Measurements from ENCODE around the gene ADCY4.
A peak's percentile ranks its signal among the peaks of the same experiment; 100 is the strongest.

Gene ADCY4

GRCh38 chr14:24273422-24273998 lies 61.4 kb downstream of the ADCY4 start:
- H3K4me3 ChIP-seq (ENCODE audit: low read length): no peak overlapping the region
- no peaks in the 10 kb centered on the region for H3K36me3 ChIP-seq (ENCODE audit: control insufficient read depth, low read depth, low read length)
- H3K4me1 ChIP-seq (ENCODE audit: control insufficient read depth, low read depth, low read length): no peaks in the 10 kb centered on the region
- H3K27ac ChIP-seq (ENCODE audit: low read length): no peak overlapping the region
- no peaks in the 10 kb centered on the region for H3K27me3 ChIP-seq (ENCODE audit: control insufficient read depth, insufficient read depth, low read length)
- no peaks in the 10 kb centered on the region for H3K9me3 ChIP-seq (ENCODE audit: control insufficient read depth, low read depth, low read length)
- H3K9ac ChIP-seq (ENCODE audit: low read length): no peak overlapping the region

DNA sequence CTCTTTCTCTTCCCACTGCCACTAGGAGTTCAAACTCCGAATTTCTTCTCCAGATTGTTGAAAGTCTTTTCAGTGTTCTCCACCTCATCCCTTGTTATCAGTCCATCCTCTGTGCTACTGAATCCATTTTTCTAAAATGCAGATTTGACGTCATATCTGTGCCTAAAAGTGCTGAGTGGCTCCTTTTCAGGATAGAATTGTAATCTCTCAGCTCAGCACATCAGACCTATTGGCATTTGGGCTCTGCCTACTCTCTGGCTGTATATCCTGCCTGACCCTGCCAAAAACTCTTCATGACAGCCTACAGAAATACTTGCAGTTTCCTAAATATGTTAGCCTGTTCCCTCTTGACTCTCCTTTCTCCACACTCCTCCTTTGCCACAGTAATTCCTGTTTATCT lies 62.4 kb downstream of the ADCY4 start:
- Histone ChIP-seq H3K27ac (ENCODE audit: low read length) (no peak overlapping the region), H3K4me3 (ENCODE audit: low read length) (no peak overlapping the region), H3K27me3 (ENCODE audit: control insufficient read depth, insufficient read depth, low read length) (no peaks in the 10 kb centered on the region), H3K9me3 (ENCODE audit: control insufficient read depth, low read depth, low read length) (no peaks in the 10 kb centered on the region), H3K9ac (ENCODE audit: low read length) (no peak overlapping the region), H3K36me3 (ENCODE audit: control insufficient read depth, low read depth, low read length) (no peaks in the 10 kb centered on the region), H3K4me1 (ENCODE audit: control insufficient read depth, low read depth, low read length) (no peaks in the 10 kb centered on the region)

DNA sequence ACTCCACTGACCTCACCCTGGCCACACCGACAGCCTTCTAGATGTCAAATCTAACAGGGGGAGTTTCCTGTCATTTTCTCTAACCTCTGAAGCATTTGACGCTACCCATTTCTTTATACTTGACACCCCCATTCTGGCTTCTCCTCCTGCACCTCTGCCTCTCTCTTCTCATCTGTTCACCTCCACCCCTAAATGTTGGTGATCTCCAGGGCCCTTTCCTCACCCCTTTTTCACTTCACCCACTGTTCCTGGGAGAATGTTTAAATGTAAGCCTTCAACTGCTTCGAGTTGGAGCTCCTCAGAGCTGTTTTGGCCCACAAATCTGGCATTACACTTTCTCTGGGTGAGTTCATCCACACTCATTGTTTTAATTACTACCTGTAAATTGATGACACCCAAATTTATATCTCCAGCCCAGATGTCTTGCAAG lies 63.0 kb downstream of the ADCY4 start:
- peaks cover 4% of the 10 kb centered on the region for H3K36me3 ChIP-seq (ENCODE audit: control insufficient read depth, low read depth, low read length)
- peak overlapping the region; percentile 95 for H3K9ac ChIP-seq (ENCODE audit: low read length)
- no peaks in the 10 kb centered on the region for H3K27me3 ChIP-seq (ENCODE audit: control insufficient read depth, insufficient read depth, low read length)
- H3K27ac ChIP-seq (ENCODE audit: low read length): no peak overlapping the region
- peak overlapping the region; percentile 95 for H3K4me3 ChIP-seq (ENCODE audit: low read length)
- no peaks in the 10 kb centered on the region for H3K9me3 ChIP-seq (ENCODE audit: control insufficient read depth, low read depth, low read length)
- H3K4me1 ChIP-seq (ENCODE audit: control insufficient read depth, low read depth, low read length): no peaks in the 10 kb centered on the region

DNA sequence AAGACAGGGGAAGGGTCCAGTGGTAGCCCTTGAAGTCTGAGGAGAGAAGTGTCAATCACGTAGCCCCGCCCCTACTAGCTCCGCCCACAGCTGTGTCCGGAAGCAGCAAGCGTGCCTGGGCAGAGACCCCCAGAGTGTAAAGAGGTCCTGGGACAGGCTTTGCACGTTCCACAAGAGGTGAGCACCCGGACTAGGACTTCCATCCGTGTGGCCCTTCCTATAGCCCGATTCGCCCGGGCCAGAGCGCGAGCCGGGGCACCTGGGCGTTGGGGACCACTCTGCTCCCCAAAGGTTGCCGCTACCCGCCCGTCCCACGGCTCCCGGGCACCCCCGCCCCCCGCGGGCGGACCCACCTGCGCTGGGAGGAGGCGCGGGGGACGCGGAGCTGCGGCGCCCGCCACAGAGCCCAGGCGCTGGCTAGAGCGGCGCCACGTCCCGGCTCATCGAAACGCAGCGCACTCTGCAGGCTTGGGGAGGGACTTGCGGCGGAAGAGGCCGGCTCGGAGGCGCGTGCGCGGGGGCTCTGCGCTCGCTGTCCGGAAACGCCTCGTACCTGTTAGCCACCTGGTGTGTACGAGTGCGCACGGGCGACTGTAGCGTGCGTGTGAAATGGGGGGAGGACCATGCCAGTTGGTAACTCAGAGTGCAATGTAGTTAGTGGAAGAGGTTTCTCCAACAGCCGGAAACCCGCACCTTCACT lies 63.6 kb downstream of the ADCY4 start, which contains the start of gene RABGGTA:
TSS of gene RABGGTA (minus strand) at position 464 of the 700 bp plus-strand sequence. CDS start 482 bp downstream, outside the sequence.
- no peaks in the 10 kb centered on the region for H3K27me3 ChIP-seq (ENCODE audit: control insufficient read depth, insufficient read depth, low read length)
- H3K4me3 ChIP-seq (ENCODE audit: low read length): peak within 1 kb of the TSS; percentile 95
- H3K36me3 ChIP-seq (ENCODE audit: control insufficient read depth, low read depth, low read length): peaks cover 9% of the 10 kb centered on the region
- peak within 1 kb of the TSS; percentile 89 for H3K27ac ChIP-seq (ENCODE audit: low read length)
- H3K4me1 ChIP-seq (ENCODE audit: control insufficient read depth, low read depth, low read length): no peaks in the 10 kb centered on the region
- no peaks in the 10 kb centered on the region for H3K9me3 ChIP-seq (ENCODE audit: control insufficient read depth, low read depth, low read length)
- peak within 1 kb of the TSS; percentile 95 for H3K9ac ChIP-seq (ENCODE audit: low read length)

- no peaks in the 10 kb centered on the region for H3K4me1 ChIP-seq (ENCODE audit: control insufficient read depth, low read depth, low read length)
- H3K27ac ChIP-seq (ENCODE audit: low read length): peak overlapping the region; percentile 89
- H3K9me3 ChIP-seq (ENCODE audit: control insufficient read depth, low read depth, low read length): no peaks in the 10 kb centered on the region
- H3K27me3 ChIP-seq (ENCODE audit: control insufficient read depth, insufficient read depth, low read length): no peaks in the 10 kb centered on the region
- H3K36me3 ChIP-seq (ENCODE audit: control insufficient read depth, low read depth, low read length): peaks cover 9% of the 10 kb centered on the region
- H3K4me3 ChIP-seq (ENCODE audit: low read length): peak overlapping the region; percentile 95
- H3K9ac ChIP-seq (ENCODE audit: low read length): peak overlapping the region; percentile 95
Measured at GRCh38 chr14:24270537-24271133, 64.2 kb downstream of the ADCY4 start.

DNA sequence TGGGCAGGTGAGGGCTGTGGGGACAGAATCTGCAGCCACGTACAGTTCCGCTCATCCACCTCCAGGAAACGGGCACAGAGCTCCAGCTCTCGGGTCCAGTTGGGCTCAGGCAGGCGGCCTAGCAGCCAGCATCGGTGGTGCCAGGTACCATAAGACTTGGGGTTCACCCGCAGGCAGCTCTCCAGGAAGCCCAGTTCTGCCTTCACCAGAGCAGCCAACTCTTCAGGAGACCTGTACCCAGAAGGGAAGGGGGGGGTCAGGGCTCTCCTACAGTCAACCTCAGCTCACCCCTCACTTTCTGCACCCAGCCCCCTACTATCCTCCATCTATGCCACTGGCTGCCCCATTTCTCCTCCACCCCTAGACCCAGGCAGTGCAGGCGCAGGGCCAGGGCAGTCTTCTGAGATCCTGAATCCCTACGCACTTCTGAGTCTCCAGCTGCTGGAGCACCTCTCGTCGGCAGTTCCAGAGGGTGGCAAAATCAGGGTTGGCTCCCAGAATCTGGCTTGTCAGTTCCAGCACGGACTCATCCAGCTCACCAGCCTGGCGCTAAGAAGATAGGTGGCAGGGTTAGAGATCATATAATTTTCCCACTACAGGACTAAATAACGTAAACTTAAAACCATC lies 64.8 kb downstream of the ADCY4 start:
- Histone ChIP-seq H3K4me3 (ENCODE audit: low read length) (no peak overlapping the region), H3K27me3 (ENCODE audit: control insufficient read depth, insufficient read depth, low read length) (no peaks in the 10 kb centered on the region), H3K36me3 (ENCODE audit: control insufficient read depth, low read depth, low read length) (peaks cover 9% of the 10 kb centered on the region), H3K27ac (ENCODE audit: low read length) (no peak overlapping the region), H3K4me1 (ENCODE audit: control insufficient read depth, low read depth, low read length) (no peaks in the 10 kb centered on the region), H3K9me3 (ENCODE audit: control insufficient read depth, low read depth, low read length) (no peaks in the 10 kb centered on the region), H3K9ac (ENCODE audit: low read length) (no peak overlapping the region)

DNA sequence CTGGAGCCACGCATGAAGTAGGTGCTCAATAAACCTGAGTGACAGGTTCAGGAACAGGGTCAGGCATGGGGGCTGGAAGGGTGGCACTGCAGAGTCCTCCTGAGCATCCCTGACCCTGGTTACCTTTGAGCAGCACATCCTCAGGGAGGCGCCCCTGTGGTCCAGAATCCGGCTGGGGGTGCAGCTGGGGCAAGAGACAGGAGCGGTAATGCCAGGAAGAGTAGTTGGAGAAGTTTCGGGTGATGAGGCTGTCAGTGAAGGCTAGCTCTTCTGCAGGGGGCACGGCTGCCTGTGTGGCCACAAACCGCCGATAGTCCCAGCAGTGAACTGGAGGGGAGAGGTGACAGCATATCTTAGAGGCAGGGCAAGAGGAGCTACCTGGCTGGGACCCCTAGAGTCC lies 65.5 kb downstream of the ADCY4 start:
- no peak overlapping the region for H3K4me3 ChIP-seq (ENCODE audit: low read length)
- H3K4me1 ChIP-seq (ENCODE audit: control insufficient read depth, low read depth, low read length): no peaks in the 10 kb centered on the region
- peaks cover 9% of the 10 kb centered on the region for H3K36me3 ChIP-seq (ENCODE audit: control insufficient read depth, low read depth, low read length)
- H3K27me3 ChIP-seq (ENCODE audit: control insufficient read depth, insufficient read depth, low read length): no peaks in the 10 kb centered on the region
- no peak overlapping the region for H3K9ac ChIP-seq (ENCODE audit: low read length)
- H3K9me3 ChIP-seq (ENCODE audit: control insufficient read depth, low read depth, low read length): no peaks in the 10 kb centered on the region
- H3K27ac ChIP-seq (ENCODE audit: low read length): no peak overlapping the region
